Bronchial epithelial cell (primary cell): ENCODE measurements around the gene HACD2. TPM values are rescaled to one million over a fixed set of nuclear protein-coding genes. Genes with fewer than 3 reads are reported as not detected.

ENCODE experiments used
- DNase-seq: peaks from one replicate; pipeline ENCODE4 v3.0.0-alpha.2; 2010; ENCODE audit warnings: low read depth
- FAIRE-seq: peaks from 2 replicates; lab custom pipeline; 2011; peaks lifted over from hg19 to GRCh38; lab: Jason Lieb, UNC
- H3K27me3 ChIP-seq: 2 replicates; pipeline ENCODE4 v1.5.1; 2011; ENCODE audit warnings: low read length; ENCODE audit not compliant: control insufficient read depth, insufficient read depth
- H3K36me3 ChIP-seq: 2 replicates; pipeline ENCODE4 v1.5.1; 2011; ENCODE audit warnings: low read length; ENCODE audit not compliant: control insufficient read depth, insufficient read depth
- H3K4me3 ChIP-seq: 2 replicates; pipeline ENCODE4 v1.5.1; 2011; ENCODE audit warnings: mild to moderate bottlenecking, low read depth, low read length, control low read depth
- CTCF ChIP-seq: IDR thresholded peaks from 2 replicates; pipeline ENCODE4 v1.5.1; 2011; ENCODE audit warnings: mild to moderate bottlenecking, moderate library complexity, low read length, control low read depth, inconsistent platforms; ENCODE audit not compliant: insufficient read depth, severe bottlenecking
- total RNA-seq: library from RNA; depleted of rRNA; stranded (reverse); fragments of >200 nt; gene quantifications from 2 replicates; pipeline ENCODE4 v1.2.1, GENCODE V29; 2014

The HACD2 gene
- total RNA-seq, 1 donor from 2014 or later: 46.6 TPM

GRCh38 chr3:123503203-123503602 is 81.7 kb downstream of the HACD2 start:
- H3K27me3 ChIP-seq: no peaks in the 10 kb centered on the region
- no peak for TF ChIP-seq CTCF
- H3K4me3 ChIP-seq: no peak overlapping the region
- DNase-seq (no peak), FAIRE-seq (no peak)
- peaks cover 14% of the 10 kb centered on the region for H3K36me3 ChIP-seq

GRCh38 chr3:123499322-123499721 is 85.5 kb downstream of the HACD2 start:
- Histone ChIP-seq H3K36me3 (peaks cover 19% of the 10 kb centered on the region), H3K4me3 (no peak overlapping the region), H3K27me3 (no peaks in the 10 kb centered on the region)
- DNase-seq: no peak
- no peak for FAIRE-seq
- no peak for TF ChIP-seq CTCF

- H3K36me3 ChIP-seq: peaks cover 21% of the 10 kb centered on the region
- TF ChIP-seq CTCF: no peak
- H3K27me3 ChIP-seq: no peaks in the 10 kb centered on the region
- DNase-seq: no peak
- FAIRE-seq: no peak
- no peak overlapping the region for H3K4me3 ChIP-seq
These were observed 86.1 kb downstream of the HACD2 start for GRCh38 chr3:123498761-123499160.

GRCh38 chr3:123493912-123494311 is 90.9 kb downstream of the HACD2 start:
- no peak for TF ChIP-seq CTCF
- Histone ChIP-seq H3K27me3 (no peaks in the 10 kb centered on the region), H3K36me3 (peaks cover 17% of the 10 kb centered on the region), H3K4me3 (no peak overlapping the region)
- no peak for DNase-seq
- no peak for FAIRE-seq

- no peak for FAIRE-seq
- no peak for DNase-seq
- no peak for TF ChIP-seq CTCF
- H3K4me3 ChIP-seq: no peak overlapping the region
- peaks cover 7% of the 10 kb centered on the region for H3K36me3 ChIP-seq
- no peaks in the 10 kb centered on the region for H3K27me3 ChIP-seq
These were observed 92.8 kb downstream of the HACD2 start for GRCh38 chr3:123491966-123492587.
